HG02943 (cell line): ENCODE measurements around the gene WDR5B.

ENCODE experiments used
- ATAC-seq: cut with Tn5 transposase; IDR thresholded peaks from one replicate; pipeline ENCODE4 v1.9.1; 2021; ENCODE audit warnings: mild to moderate bottlenecking, low read depth, moderate library complexity; ENCODE audit not compliant: unreplicated experiment

WDR5B gene

DNA sequence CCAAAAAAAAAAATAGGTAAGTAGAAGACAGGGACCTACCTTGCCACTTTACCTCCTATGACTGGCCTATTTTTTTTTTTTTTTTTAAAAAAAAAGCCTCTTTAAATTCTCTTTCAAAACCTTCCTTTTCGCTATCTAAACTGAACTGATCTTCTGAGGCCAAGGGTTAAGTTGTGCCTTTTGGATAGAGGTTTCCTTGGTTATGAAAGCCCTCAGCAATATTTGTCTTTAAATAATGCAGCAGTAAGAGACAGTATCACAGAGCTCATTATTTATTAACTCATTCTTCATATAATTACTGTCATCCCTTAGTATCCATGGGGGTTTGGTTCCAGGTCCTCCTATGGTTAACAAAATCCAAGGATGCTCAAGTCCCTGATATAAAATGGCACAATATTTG, 41.8 kb downstream of the WDR5B start:
- no peak for ATAC-seq

GRCh38 chr3:122366379-122366749, 49.5 kb downstream of the WDR5B start:
- no peak for ATAC-seq

DNA sequence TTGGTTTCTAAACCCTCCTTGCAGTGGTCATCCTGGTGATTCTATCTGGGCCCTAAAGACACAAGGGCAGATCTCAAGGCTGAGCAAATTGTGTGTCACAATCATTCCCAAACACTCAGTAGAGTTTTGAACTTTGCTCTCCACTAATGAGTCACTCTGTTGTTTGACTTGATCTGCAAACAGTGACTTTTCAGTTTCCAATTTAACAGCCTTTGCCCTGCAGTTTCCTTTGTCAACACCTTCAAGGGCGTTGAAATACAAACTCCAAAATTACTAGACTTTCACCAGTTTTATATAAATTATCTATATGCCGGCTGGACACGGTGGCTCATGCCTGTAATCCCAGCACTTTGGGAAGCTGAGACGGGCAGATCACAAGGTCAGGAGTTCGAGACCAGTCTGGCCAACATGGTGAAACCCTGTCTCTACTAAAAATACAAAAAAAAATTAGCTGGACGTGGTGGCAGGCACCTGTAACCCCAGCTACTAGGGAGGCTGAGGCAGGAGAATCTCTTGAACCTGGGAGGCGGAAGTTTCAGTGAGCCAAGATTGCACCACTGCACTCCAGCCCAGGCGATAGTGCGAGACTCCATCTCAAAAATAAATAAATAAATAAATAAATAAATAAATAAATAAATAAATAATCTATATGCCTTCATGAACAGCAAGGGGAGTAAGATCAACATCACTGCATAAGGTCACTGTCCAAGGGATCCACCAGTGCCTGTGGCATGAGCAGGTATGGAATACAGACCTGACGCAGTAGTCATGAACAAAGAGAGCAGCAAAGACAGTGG, 50.1 kb downstream of the WDR5B start:
- peak; percentile 66 for ATAC-seq

GRCh38 chr3:122365073-122365472, 50.8 kb downstream of the WDR5B start:
- peak; percentile 44 for ATAC-seq

DNA sequence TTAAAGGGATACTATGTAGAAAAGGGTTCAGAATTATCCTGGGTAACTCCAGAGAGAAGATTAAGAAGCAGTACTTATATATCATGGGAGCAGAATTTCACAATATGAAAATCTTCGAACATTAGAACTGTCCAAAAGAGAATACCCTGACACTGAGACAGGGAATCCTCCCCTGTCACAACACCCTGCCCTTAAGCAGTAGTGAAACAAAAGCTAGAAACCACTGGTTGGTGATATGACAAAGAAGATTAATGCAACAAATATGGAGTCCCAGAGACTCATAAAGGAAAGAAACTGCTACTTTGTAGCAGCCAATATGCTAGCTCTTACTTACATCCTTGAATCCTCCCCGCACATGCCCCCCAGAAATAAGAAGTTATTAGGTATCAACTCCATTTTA, 51.4 kb downstream of the WDR5B start:
- ATAC-seq, result no peak
